Keratinocyte (primary cell): ENCODE results near the gene DCDC1. TPM values are rescaled to one million over a fixed set of nuclear protein-coding genes. Genes with fewer than 3 reads are reported as not detected.

Experiments
- DNase-seq: peaks from one replicate; pipeline ENCODE4 v3.0.0-alpha.2; 2011; ENCODE audit warnings: low read depth, missing footprints, low spot score
- FAIRE-seq: peaks from 2 replicates; lab custom pipeline; 2011; peaks lifted over from hg19 to GRCh38; lab: Jason Lieb, UNC
- H2AFZ ChIP-seq: 2 replicates; pipeline ENCODE4 v1.6.0; 2012; ENCODE audit warnings: low read length, control low read depth, inconsistent platforms; ENCODE audit not compliant: control insufficient read depth
- H3K27ac ChIP-seq: 2 replicates; pipeline ENCODE4 v1.5.1; 2011; ENCODE audit warnings: low read length; ENCODE audit not compliant: control insufficient read depth, insufficient read depth
- H3K27me3 ChIP-seq: 3 replicates; pipeline ENCODE4 v1.6.0; 2011; ENCODE audit warnings: low read length; ENCODE audit not compliant: control insufficient read depth, insufficient read depth; ENCODE audit errors: extremely low read depth
- H3K36me3 ChIP-seq, 2 experiments: 2 replicates in 1 of 2; 3 replicates in 1 of 2; pipeline ENCODE4 v1.5.1; 2011; ENCODE audit warnings: low read length in 2 of 2, mild to moderate bottlenecking in 1 of 2; ENCODE audit not compliant: control insufficient read depth in 2 of 2, insufficient read depth in 2 of 2; ENCODE audit errors: extremely low read depth in 1 of 2
- H3K4me1 ChIP-seq: 3 replicates; pipeline ENCODE4 v1.5.1; 2011; ENCODE audit warnings: low read length; ENCODE audit not compliant: control insufficient read depth, insufficient read depth; ENCODE audit errors: extremely low read depth
- H3K4me2 ChIP-seq: 3 replicates; pipeline ENCODE4 v1.6.0; 2011; ENCODE audit warnings: low read depth, low read length; ENCODE audit not compliant: control insufficient read depth, insufficient read depth; ENCODE audit errors: extremely low read depth
- H3K4me3 ChIP-seq, 3 experiments: fragments of 200-600 bp in 1 of 3; sonication (generic) in 1 of 3; 2 replicates in 2 of 3; 3 replicates in 1 of 3; pipeline ENCODE4 v1.5.1; 2011 to 2016; ENCODE audit warnings: low read length in 3 of 3, mild to moderate bottlenecking in 3 of 3, control low read depth in 2 of 3, inconsistent platforms in 1 of 3, low read depth in 1 of 3, mixed read lengths in 1 of 3, mixed run types in 1 of 3, moderate library complexity in 1 of 3; ENCODE audit not compliant: control insufficient read depth in 2 of 3, insufficient read depth in 2 of 3; ENCODE audit errors: extremely low read depth in 1 of 3
- H3K79me2 ChIP-seq: 2 replicates; pipeline ENCODE4 v1.6.0; 2012; ENCODE audit warnings: low read length; ENCODE audit not compliant: control insufficient read depth, insufficient read depth
- H3K9ac ChIP-seq: 3 replicates; pipeline ENCODE4 v1.6.0; 2011; ENCODE audit warnings: low read length; ENCODE audit not compliant: control insufficient read depth, insufficient read depth; ENCODE audit errors: extremely low read depth
- H3K9me1 ChIP-seq: 3 replicates; pipeline ENCODE4 v1.6.0; 2011; ENCODE audit warnings: low read length; ENCODE audit not compliant: control insufficient read depth, insufficient read depth; ENCODE audit errors: extremely low read depth
- H3K9me3 ChIP-seq: 2 replicates; pipeline ENCODE4 v1.5.1; 2012; ENCODE audit warnings: low read depth, low read length; ENCODE audit not compliant: control insufficient read depth
- H4K20me1 ChIP-seq: 3 replicates; pipeline ENCODE4 v1.6.0; 2011; ENCODE audit warnings: low read length; ENCODE audit not compliant: control insufficient read depth, insufficient read depth; ENCODE audit errors: extremely low read depth
- EZH2 ChIP-seq: IDR thresholded peaks from one replicate; pipeline ENCODE4 v1.6.1; 2012; ENCODE audit warnings: inconsistent platforms, mild to moderate bottlenecking, low read length, moderate library complexity
- dilution Hi-C: fragments of 300-500 bp; cut with MboI; formaldehyde crosslinking; loops from one replicate; pipeline ENCODE4 v1.7.0; 2020; ENCODE audit warnings: low sequenced_read_pairs; ENCODE audit not compliant: extremely low pct_ligation_motif_present
- polyA plus RNA-seq, 5 experiments: library from polyadenylated mRNA; depleted of rRNA in 3 of 5; stranded (reverse) in 3 of 5; stranded (forward) in 1 of 5; unstranded in 1 of 5; fragments of >200 nt; gene quantifications; 1 replicate in 1 of 5; 2 replicates in 3 of 5; 3 replicates in 1 of 5; pipeline versions ENCODE4 v1.2.1 to v1.2.3, GENCODE V29; 2011 to 2012; ENCODE audit warnings: missing spikeins in 2 of 5, low read depth in 1 of 5, low replicate concordance in 1 of 5
- TF ChIP-seq, protein P1 (sequence below), 3 experiments: IDR thresholded peaks in 1 of 3; conservative IDR thresholded peaks in 1 of 3; optimal IDR thresholded peaks in 1 of 3; 2 replicates in 2 of 3; 3 replicates in 1 of 3; pipeline versions ENCODE3 to v1.5.1; 2011; ENCODE audit warnings: low read length in 3 of 3, mild to moderate bottlenecking in 3 of 3, moderate library complexity in 2 of 3, control low read depth in 1 of 3, inconsistent platforms in 1 of 3; ENCODE audit not compliant: insufficient read depth in 2 of 3; ENCODE audit errors: extremely low read depth in 1 of 3

The DCDC1 gene
- polyA plus RNA-seq, 1 donor (not counting 4 experiments of a cell fraction or from before 2014, with no cell fraction given) = 0.08 TPM

DNA sequence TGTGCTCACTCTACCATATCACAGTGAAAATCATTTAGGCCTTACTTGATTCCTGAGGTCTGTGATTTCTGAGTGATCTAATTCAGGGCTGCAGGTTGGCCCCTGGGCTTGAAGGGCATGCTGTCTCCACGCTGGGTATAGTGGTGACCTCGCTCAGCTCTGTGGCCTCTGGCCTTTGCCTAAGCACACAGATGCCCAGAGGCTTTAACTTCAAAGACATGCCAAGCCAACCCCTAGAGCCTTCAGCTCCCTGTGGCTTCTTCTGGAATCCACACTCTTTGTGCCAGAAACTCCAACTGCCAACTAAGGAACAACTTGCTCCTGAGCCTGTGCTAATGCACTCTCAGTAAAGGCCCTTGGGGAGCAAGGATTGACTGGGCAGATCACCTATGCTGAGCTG is 550.8 kb downstream of the DCDC1 start:
- DNase-seq (no peak), FAIRE-seq (no peak)
- H3K36me3 ChIP-seq = no peaks in the 10 kb centered on the region
- H3K9ac ChIP-seq = no peak overlapping the region
- H3K9me1 ChIP-seq = no peaks in the 10 kb centered on the region
- no peak overlapping the region for H3K4me2 ChIP-seq
- TF ChIP-seq EZH2 = no peak
- TF ChIP-seq, protein P1, sequence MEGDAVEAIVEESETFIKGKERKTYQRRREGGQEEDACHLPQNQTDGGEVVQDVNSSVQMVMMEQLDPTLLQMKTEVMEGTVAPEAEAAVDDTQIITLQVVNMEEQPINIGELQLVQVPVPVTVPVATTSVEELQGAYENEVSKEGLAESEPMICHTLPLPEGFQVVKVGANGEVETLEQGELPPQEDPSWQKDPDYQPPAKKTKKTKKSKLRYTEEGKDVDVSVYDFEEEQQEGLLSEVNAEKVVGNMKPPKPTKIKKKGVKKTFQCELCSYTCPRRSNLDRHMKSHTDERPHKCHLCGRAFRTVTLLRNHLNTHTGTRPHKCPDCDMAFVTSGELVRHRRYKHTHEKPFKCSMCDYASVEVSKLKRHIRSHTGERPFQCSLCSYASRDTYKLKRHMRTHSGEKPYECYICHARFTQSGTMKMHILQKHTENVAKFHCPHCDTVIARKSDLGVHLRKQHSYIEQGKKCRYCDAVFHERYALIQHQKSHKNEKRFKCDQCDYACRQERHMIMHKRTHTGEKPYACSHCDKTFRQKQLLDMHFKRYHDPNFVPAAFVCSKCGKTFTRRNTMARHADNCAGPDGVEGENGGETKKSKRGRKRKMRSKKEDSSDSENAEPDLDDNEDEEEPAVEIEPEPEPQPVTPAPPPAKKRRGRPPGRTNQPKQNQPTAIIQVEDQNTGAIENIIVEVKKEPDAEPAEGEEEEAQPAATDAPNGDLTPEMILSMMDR (optimal IDR thresholded peaks at IDR 0.05 in 1 of 3, IDR thresholded peaks at IDR 0.05 in 1 of 3, conservative IDR thresholded peaks at IDR 0.05 in 1 of 3; ENCODE audit: extremely low read depth in 1 of 3, insufficient read depth in 2 of 3, low read length in 3 of 3) = no peak
- no peaks in the 10 kb centered on the region for H4K20me1 ChIP-seq
- no peak overlapping the region for H2AFZ ChIP-seq
- no peak overlapping the region for H3K27ac ChIP-seq
- H3K9me3 ChIP-seq = no peaks in the 10 kb centered on the region
- no peaks in the 10 kb centered on the region for H3K27me3 ChIP-seq
- dilution Hi-C loops = no loop called here
- H3K4me3 ChIP-seq = no peak overlapping the region
- H3K4me1 ChIP-seq = no peaks in the 10 kb centered on the region
- no peaks in the 10 kb centered on the region for H3K79me2 ChIP-seq

DNA sequence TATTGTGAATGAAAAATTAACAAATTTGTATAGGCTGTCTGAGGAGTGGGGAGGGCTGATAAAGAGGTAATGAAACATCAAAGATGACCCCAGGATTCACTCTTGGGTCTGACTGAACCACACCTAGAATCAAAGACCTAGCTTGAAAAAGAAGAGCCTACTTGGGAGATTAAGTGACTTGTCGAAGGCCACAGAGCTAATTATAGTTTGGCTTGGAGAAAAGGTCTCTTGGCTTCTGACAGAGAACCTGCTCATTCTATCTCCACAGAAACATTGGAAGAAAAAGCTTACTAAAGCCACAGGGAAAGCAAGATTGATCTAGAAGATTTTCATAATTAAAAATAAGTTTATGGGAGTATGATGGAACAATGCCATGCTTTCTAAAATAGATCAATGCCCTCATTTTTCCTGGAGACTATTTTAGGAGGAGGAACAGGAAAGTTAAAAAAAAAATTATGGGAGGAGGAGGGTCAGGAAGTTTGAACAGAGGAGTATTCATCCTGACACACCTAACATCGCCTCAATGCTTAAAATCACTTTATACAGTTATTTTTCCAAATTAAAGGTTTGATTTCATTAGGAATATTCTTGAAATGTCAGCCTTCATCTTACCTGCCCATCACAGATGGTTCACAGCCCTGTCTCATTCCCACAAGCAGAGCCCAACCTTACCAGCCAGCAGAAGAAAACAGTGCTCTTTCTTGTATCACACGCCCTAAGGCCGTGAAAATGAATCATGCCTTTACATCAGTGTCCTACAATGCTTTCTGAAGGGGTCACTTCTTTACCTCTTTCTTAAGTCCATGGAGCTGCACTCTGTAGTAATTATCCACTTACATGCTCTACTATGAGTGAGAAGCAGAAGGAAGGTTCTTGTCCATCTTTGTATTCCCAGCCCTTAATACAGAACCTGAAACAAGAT is 552.3 kb downstream of the DCDC1 start:
- FAIRE-seq (no peak), DNase-seq (no peak)
- no peaks in the 10 kb centered on the region for H3K4me1 ChIP-seq
- H3K27ac ChIP-seq = no peak overlapping the region
- H3K36me3 ChIP-seq = no peaks in the 10 kb centered on the region
- dilution Hi-C loops = no loop called here
- H4K20me1 ChIP-seq = no peaks in the 10 kb centered on the region
- no peaks in the 10 kb centered on the region for H3K9me3 ChIP-seq
- no peak overlapping the region for H2AFZ ChIP-seq
- H3K27me3 ChIP-seq = no peaks in the 10 kb centered on the region
- H3K79me2 ChIP-seq = no peaks in the 10 kb centered on the region
- H3K4me2 ChIP-seq = no peak overlapping the region
- H3K9me1 ChIP-seq = no peaks in the 10 kb centered on the region
- H3K4me3 ChIP-seq = no peak overlapping the region
- TF ChIP-seq, protein P1 (optimal IDR thresholded peaks at IDR 0.05 in 1 of 3, IDR thresholded peaks at IDR 0.05 in 1 of 3, conservative IDR thresholded peaks at IDR 0.05 in 1 of 3; ENCODE audit: extremely low read depth in 1 of 3, insufficient read depth in 2 of 3, low read length in 3 of 3) = no peak
- no peak for TF ChIP-seq EZH2
- no peak overlapping the region for H3K9ac ChIP-seq
